Measurements from ENCODE around the gene HDGFL3.

GRCh38 chr15:83108266-83109219 lies 99.1 kb downstream of the HDGFL3 start:
- TF ChIP-seq, protein P1, sequence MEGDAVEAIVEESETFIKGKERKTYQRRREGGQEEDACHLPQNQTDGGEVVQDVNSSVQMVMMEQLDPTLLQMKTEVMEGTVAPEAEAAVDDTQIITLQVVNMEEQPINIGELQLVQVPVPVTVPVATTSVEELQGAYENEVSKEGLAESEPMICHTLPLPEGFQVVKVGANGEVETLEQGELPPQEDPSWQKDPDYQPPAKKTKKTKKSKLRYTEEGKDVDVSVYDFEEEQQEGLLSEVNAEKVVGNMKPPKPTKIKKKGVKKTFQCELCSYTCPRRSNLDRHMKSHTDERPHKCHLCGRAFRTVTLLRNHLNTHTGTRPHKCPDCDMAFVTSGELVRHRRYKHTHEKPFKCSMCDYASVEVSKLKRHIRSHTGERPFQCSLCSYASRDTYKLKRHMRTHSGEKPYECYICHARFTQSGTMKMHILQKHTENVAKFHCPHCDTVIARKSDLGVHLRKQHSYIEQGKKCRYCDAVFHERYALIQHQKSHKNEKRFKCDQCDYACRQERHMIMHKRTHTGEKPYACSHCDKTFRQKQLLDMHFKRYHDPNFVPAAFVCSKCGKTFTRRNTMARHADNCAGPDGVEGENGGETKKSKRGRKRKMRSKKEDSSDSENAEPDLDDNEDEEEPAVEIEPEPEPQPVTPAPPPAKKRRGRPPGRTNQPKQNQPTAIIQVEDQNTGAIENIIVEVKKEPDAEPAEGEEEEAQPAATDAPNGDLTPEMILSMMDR (IDR thresholded peaks at IDR 0.05; ENCODE audit: low read depth, low read length) = no peak
- TF ChIP-seq EZH2phosphoT487 (IDR thresholded peaks at IDR 0.05; ENCODE audit: low read depth) = no peak

All from OCI-LY3 (cell line).